Right lobe of liver (tissue), 4 donors: ENCODE data around the gene COPZ1.

ENCODE experiments used
- CTCF ChIP-seq, 4 donors: fragments of 200-600 bp in 3 of 4; fragments of 450-650 bp in 1 of 4; IDR thresholded peaks; one replicate each; pipeline versions ENCODE4 v1.5.1 to v1.8.0; 2016 to 2022; ENCODE audit warnings: antibody characterized with exemption in 4 of 4, mild to moderate bottlenecking in 2 of 4
- POLR2A ChIP-seq: fragments of 450-650 bp; IDR thresholded peaks from one replicate; pipeline ENCODE4 v1.6.1; 2017; ENCODE audit warnings: antibody characterized with exemption, mild to moderate bottlenecking
- donor health status: DM: no; HTN: no; CAD: no.
- donor health status: DM: no; HTN: no; CAD: no.
- donor health status: DM: no; HTN: yes; CAD: no.

- TF ChIP-seq POLR2A (no peak), CTCF (IDR thresholded peaks at IDR 0.05) (no peak)
Observed at GRCh38 chr12:54330442-54330841, 5.5 kb downstream of the COPZ1 start.
